Measurements from ENCODE around the gene HMGN4. TPM values are rescaled to one million over a fixed set of nuclear protein-coding genes. Genes with fewer than 3 reads are reported as not detected.

HMGN4 gene
- total RNA-seq, 1 experiment from 2014 or later: 73.8 TPM

DNA sequence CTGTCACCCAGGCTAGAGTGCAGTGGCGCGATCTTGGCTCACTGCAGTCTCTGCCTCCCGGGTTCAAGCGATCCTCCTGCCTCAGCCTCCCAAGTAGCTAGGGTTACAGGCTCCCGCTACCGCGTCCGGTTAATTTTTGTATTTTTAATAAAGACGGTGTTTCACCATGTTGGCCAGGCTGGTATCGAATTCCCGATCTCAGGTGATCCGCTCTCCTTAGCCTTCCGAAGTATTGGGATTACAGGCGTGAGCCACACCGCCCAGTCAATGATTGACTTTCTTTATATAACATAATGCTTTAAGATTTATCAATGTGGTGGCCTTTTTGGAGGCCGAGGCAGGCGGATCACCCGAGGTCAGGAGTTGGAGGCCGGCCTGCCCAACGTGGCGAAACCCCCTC lies 50.8 kb downstream of the HMGN4 start:
- Histone ChIP-seq H3K9me3 (ENCODE audit: control insufficient read depth in 1 of 2, insufficient read depth in 1 of 2, low read depth in 1 of 2, low read length in 2 of 2) (no peaks in the 10 kb centered on the region), H3K4me3 (replicated peaks in 1 of 2; ENCODE audit: low read depth in 1 of 2, low read length in 2 of 2) (no peak overlapping the region), H3K27ac (ENCODE audit: low read depth, low read length) (no peak overlapping the region), H3K36me3 (ENCODE audit: control insufficient read depth in 1 of 2, insufficient read depth in 2 of 2, low read length in 2 of 2) (no peaks in the 10 kb centered on the region), H3K4me2 (ENCODE audit: low read length) (no peak overlapping the region), H3K9me2 (ENCODE audit: insufficient read depth) (no peaks in the 10 kb centered on the region), H3K79me2 (ENCODE audit: insufficient read depth, low read length) (no peaks in the 10 kb centered on the region), H2AFZ (ENCODE audit: low read depth, low read length, poor library complexity, severe bottlenecking) (no peak overlapping the region), H3K9ac (ENCODE audit: low read length) (no peak overlapping the region), H3K4me1 (ENCODE audit: control insufficient read depth in 1 of 2, insufficient read depth in 2 of 2, low read length in 2 of 2) (peaks cover 1 to 12% of the 10 kb centered on the region in 2 experiments; a peak in 3 of 4 replicates), H3K27me3 (ENCODE audit: insufficient read depth, low read length) (no peaks in the 10 kb centered on the region), H4K20me1 (ENCODE audit: insufficient read depth) (no peaks in the 10 kb centered on the region)
- BruUV-seq (replicated peaks): no TSS peak
- intact Hi-C loops (cut with micrococcal nuclease): no loop called here
- CTCF ChIA-PET: no interaction called here
- RAD21 ChIA-PET (ENCODE audit: low non-redundant PET in 1 of 2, low total read pairs in 2 of 2, uncharacterized antibody in 2 of 2, unreplicated experiment in 2 of 2): no interaction called here
- ATAC-seq (no peak), DNase-seq (ENCODE audit: low read depth, low spot score) (no peak)
- POLR2A ChIA-PET: no interaction called here
- TF ChIP-seq, protein P1, sequence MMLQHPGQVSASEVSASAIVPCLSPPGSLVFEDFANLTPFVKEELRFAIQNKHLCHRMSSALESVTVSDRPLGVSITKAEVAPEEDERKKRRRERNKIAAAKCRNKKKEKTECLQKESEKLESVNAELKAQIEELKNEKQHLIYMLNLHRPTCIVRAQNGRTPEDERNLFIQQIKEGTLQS (IDR thresholded peaks at IDR 0.05): no peak
- TF ChIP-seq ELF1 (IDR thresholded peaks at IDR 0.05; ENCODE audit: borderline replicate concordance, low read depth) (no peak), ZFX (IDR thresholded peaks at IDR 0.05) (no peak), JUND (IDR thresholded peaks at IDR 0.05) (no peak), CBX3 (IDR thresholded peaks at IDR 0.05; ENCODE audit: low read depth) (no peak), EGR1 (IDR thresholded peaks at IDR 0.05; ENCODE audit: low read depth) (no peak)
- TF ChIP-seq, protein P2, sequence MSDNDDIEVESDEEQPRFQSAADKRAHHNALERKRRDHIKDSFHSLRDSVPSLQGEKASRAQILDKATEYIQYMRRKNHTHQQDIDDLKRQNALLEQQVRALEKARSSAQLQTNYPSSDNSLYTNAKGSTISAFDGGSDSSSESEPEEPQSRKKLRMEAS (IDR thresholded peaks at IDR 0.05): no peak

DNA sequence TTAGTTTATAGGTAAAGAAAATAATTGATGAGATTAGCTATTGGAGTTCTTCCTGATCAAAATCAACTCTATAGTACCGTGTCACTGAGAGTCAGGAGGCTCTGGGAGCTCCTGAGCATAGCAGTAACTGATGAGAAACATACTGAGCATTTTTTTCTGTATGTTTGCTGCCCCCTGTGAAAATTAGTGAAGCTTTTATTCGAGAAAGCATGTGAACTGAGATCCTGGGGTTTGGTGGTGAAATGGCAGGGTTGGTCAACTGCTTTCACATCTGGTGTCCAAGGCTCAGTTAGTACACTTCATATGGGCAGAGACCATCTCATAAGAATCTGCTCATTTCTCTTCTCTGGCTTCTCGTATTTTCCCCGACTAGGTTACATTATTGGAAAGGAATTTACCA lies 54.5 kb downstream of the HMGN4 start:
- ATAC-seq (no peak), DNase-seq (ENCODE audit: low read depth, low spot score) (no peak)
- Histone ChIP-seq H3K36me3 (ENCODE audit: control insufficient read depth in 1 of 2, insufficient read depth in 2 of 2, low read length in 2 of 2) (no peaks in the 10 kb centered on the region), H3K27me3 (ENCODE audit: insufficient read depth, low read length) (no peaks in the 10 kb centered on the region), H3K4me1 (ENCODE audit: control insufficient read depth in 1 of 2, insufficient read depth in 2 of 2, low read length in 2 of 2) (peaks cover 14 to 36% of the 10 kb centered on the region in 2 experiments), H2AFZ (ENCODE audit: low read depth, low read length, poor library complexity, severe bottlenecking) (peak overlapping the region; percentile 97), H3K9ac (ENCODE audit: low read length) (no peak overlapping the region), H3K4me3 (replicated peaks in 1 of 2; ENCODE audit: low read depth in 1 of 2, low read length in 2 of 2) (no peak overlapping the region), H3K9me3 (ENCODE audit: control insufficient read depth in 1 of 2, insufficient read depth in 1 of 2, low read depth in 1 of 2, low read length in 2 of 2) (no peaks in the 10 kb centered on the region), H4K20me1 (ENCODE audit: insufficient read depth) (no peaks in the 10 kb centered on the region), H3K27ac (ENCODE audit: low read depth, low read length) (no peak overlapping the region), H3K79me2 (ENCODE audit: insufficient read depth, low read length) (peaks cover 10% of the 10 kb centered on the region), H3K9me2 (ENCODE audit: insufficient read depth) (no peaks in the 10 kb centered on the region), H3K4me2 (ENCODE audit: low read length) (no peak overlapping the region)
- intact Hi-C loops (cut with micrococcal nuclease): no loop called here
- BruUV-seq (replicated peaks): no TSS peak
- ChIA-PET CTCF (interaction anchor here (1.5 to 4.2 kb wide), 4 partner anchors 11 to 263 kb away, joined by 5 to 45 read pairs (median 19); no protein-coding TSS in a partner anchor), POLR2A (no interaction called here), RAD21 (ENCODE audit: low non-redundant PET in 1 of 2, low total read pairs in 2 of 2, uncharacterized antibody in 2 of 2, unreplicated experiment in 2 of 2) (no interaction called here)
- TF ChIP-seq RAD21 (IDR thresholded peaks at IDR 0.05; ENCODE audit: low read depth): peak; percentile 36; the same call in 1 of the 2 replicates
- no peak for TF ChIP-seq EZH2phosphoT487 (IDR thresholded peaks at IDR 0.05; ENCODE audit: borderline replicate concordance)
- TF ChIP-seq CBX3 (IDR thresholded peaks at IDR 0.05; ENCODE audit: low read depth): no peak
- TF ChIP-seq POLR2A (IDR thresholded peaks at IDR 0.05; ENCODE audit: borderline replicate concordance, extremely low read depth, insufficient read depth, insufficient read length): no peak
- TF ChIP-seq, protein P3, sequence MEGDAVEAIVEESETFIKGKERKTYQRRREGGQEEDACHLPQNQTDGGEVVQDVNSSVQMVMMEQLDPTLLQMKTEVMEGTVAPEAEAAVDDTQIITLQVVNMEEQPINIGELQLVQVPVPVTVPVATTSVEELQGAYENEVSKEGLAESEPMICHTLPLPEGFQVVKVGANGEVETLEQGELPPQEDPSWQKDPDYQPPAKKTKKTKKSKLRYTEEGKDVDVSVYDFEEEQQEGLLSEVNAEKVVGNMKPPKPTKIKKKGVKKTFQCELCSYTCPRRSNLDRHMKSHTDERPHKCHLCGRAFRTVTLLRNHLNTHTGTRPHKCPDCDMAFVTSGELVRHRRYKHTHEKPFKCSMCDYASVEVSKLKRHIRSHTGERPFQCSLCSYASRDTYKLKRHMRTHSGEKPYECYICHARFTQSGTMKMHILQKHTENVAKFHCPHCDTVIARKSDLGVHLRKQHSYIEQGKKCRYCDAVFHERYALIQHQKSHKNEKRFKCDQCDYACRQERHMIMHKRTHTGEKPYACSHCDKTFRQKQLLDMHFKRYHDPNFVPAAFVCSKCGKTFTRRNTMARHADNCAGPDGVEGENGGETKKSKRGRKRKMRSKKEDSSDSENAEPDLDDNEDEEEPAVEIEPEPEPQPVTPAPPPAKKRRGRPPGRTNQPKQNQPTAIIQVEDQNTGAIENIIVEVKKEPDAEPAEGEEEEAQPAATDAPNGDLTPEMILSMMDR (IDR thresholded peaks at IDR 0.05 in 2 of 3, conservative IDR thresholded peaks at IDR 0.05 in 1 of 3; ENCODE audit: borderline replicate concordance in 1 of 3, insufficient read depth in 1 of 3, low read depth in 2 of 3, low read length in 2 of 3): 0 out of 6 replicates have a peak, but pooled peaks of 1 of the 3 experiments have one; percentile 4
- TF ChIP-seq EZH2 (IDR thresholded peaks at IDR 0.05): no peak

All from HCT116 (cell line).